ENCODE data around the gene SLC22A4.

DNA sequence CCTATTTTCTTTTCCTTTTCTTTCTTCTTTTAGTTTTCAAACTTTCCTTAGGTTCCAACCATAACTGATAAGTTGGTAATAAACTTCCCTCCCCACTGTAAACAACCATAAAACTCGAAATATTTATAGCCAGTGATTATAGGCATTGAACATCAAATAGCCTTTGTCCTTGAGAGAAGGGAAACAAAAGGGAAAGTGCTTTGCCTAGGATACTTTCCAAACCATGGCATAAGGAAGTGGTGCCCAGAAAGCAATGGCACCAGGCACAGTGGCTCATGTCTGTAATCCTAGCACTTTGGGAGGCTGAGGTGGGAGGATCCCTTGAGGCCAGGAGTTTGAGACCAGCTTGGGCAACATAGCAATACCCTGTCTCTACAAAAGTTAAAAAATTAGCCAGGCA is 48.6 kb upstream of the SLC22A4 start:
- TF ChIP-seq, protein P1, sequence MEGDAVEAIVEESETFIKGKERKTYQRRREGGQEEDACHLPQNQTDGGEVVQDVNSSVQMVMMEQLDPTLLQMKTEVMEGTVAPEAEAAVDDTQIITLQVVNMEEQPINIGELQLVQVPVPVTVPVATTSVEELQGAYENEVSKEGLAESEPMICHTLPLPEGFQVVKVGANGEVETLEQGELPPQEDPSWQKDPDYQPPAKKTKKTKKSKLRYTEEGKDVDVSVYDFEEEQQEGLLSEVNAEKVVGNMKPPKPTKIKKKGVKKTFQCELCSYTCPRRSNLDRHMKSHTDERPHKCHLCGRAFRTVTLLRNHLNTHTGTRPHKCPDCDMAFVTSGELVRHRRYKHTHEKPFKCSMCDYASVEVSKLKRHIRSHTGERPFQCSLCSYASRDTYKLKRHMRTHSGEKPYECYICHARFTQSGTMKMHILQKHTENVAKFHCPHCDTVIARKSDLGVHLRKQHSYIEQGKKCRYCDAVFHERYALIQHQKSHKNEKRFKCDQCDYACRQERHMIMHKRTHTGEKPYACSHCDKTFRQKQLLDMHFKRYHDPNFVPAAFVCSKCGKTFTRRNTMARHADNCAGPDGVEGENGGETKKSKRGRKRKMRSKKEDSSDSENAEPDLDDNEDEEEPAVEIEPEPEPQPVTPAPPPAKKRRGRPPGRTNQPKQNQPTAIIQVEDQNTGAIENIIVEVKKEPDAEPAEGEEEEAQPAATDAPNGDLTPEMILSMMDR (IDR thresholded peaks at IDR 0.05): no peak
- TF ChIP-seq POLR2A (IDR thresholded peaks at IDR 0.05): no peak
- TF ChIP-seq EP300 (IDR thresholded peaks at IDR 0.05): no peak
